ENCODE measurements around the gene IMPG2.
"Not testable (repeated sequence)": the region's sequence is repeated elsewhere in the genome, so short reads cannot be mapped to it uniquely, and the experiment has no call there.

The IMPG2 gene

DNA sequence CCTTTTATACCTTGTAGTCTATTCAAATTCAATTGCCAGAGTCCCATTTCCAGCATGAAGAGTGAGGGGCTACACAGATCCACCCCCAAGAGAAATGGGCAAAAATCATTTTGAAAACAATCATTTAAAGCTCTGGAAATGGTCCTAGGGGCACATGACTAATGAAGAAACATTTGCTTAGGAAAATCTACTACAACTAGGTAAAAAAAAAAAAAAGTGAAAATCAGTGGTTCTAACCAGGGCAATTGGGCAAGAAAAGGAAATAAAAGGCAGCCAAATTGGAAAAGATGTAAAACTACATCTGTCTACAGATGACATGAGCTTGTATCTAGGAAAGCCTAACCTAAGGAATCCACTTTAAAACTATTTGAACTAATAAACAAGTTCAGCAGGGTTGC lies 9.4 kb downstream of the IMPG2 start:
- H3K4me3 ChIP-seq (ENCODE audit: insufficient read depth, low read depth, low read length, poor library complexity, severe bottlenecking): no peak overlapping the region
- peaks cover 2% of the 10 kb centered on the region for H3K9me3 ChIP-seq (ENCODE audit: control insufficient read depth, low read length)
- H3K4me1 ChIP-seq (ENCODE audit: control insufficient read depth, insufficient read depth, low read length, poor library complexity, severe bottlenecking): no peaks in the 10 kb centered on the region
- no peak overlapping the region for H3K27ac ChIP-seq (ENCODE audit: insufficient read depth, low read length, poor library complexity, severe bottlenecking)
- no peaks in the 10 kb centered on the region for H3K36me3 ChIP-seq (ENCODE audit: control insufficient read depth, insufficient read depth, low read length)
- H3K27me3 ChIP-seq (replicated peaks; ENCODE audit: control insufficient read depth, insufficient read depth, low read length, poor library complexity, severe bottlenecking): no peaks in the 10 kb centered on the region
- DNase-seq: no peak

DNA sequence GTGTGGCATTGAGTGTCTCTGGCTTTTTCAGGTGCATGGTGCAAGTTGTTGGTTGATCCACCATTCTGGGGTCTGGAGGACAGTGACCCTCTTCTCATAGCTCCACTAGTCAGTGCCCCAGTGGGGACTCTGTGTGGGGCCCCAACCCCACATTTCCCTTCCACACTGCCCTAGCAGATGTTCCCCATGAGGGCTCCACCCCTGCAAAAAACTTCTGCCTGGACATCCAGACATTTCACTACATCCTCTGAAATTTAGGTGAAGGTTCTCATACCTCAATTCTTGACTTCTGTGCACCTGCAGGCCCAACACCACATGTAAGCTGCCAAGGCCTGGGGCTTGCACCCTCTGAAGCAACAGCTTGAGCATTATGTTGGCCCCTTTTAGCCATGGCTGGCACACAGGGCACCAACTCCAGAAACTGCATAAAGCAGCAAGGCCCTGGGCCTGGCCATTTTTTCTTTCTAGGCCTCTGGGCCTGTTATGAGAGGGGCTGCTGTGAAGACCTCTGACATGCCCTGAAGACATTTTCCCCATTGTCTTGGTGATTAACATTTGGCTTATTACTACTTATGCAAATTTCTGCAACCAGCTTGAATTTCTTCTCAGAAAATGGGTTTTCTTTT lies 12.1 kb downstream of the IMPG2 start:
- not testable (repeated sequence) for DNase-seq; H3K4me3 ChIP-seq (ENCODE audit: insufficient read depth, low read depth, low read length, poor library complexity, severe bottlenecking); H3K4me1 ChIP-seq (ENCODE audit: control insufficient read depth, insufficient read depth, low read length, poor library complexity, severe bottlenecking); H3K27me3 ChIP-seq (replicated peaks; ENCODE audit: control insufficient read depth, insufficient read depth, low read length, poor library complexity, severe bottlenecking); H3K27ac ChIP-seq (ENCODE audit: insufficient read depth, low read length, poor library complexity, severe bottlenecking); H3K9me3 ChIP-seq (ENCODE audit: control insufficient read depth, low read length); H3K36me3 ChIP-seq (ENCODE audit: control insufficient read depth, insufficient read depth, low read length)

DNA sequence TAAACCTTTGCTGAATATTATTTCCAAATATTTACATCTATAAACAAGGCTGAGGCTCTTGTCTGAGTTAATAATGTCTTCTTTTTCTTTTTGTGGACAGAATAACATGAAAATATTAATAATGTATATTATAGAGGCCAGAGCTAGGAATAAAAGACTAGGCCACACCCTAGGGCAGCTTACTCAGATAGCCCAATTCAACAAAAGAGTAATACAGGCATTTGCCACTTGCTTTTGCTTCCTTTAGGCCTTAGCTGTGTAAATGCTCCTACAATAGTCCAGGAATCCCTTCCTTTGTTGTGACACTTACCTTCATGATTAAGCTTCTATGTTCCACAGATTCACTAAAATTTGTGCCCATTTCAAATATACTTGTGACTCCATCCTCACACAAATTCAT lies 16.5 kb downstream of the IMPG2 start:
- H3K27me3 ChIP-seq (replicated peaks; ENCODE audit: control insufficient read depth, insufficient read depth, low read length, poor library complexity, severe bottlenecking): no peaks in the 10 kb centered on the region
- no peak overlapping the region for H3K4me3 ChIP-seq (ENCODE audit: insufficient read depth, low read depth, low read length, poor library complexity, severe bottlenecking)
- DNase-seq: no peak
- H3K4me1 ChIP-seq (ENCODE audit: control insufficient read depth, insufficient read depth, low read length, poor library complexity, severe bottlenecking): no peaks in the 10 kb centered on the region
- no peaks in the 10 kb centered on the region for H3K36me3 ChIP-seq (ENCODE audit: control insufficient read depth, insufficient read depth, low read length)
- peaks cover 2% of the 10 kb centered on the region for H3K9me3 ChIP-seq (ENCODE audit: control insufficient read depth, low read length)
- H3K27ac ChIP-seq (ENCODE audit: insufficient read depth, low read length, poor library complexity, severe bottlenecking): no peak overlapping the region

DNA sequence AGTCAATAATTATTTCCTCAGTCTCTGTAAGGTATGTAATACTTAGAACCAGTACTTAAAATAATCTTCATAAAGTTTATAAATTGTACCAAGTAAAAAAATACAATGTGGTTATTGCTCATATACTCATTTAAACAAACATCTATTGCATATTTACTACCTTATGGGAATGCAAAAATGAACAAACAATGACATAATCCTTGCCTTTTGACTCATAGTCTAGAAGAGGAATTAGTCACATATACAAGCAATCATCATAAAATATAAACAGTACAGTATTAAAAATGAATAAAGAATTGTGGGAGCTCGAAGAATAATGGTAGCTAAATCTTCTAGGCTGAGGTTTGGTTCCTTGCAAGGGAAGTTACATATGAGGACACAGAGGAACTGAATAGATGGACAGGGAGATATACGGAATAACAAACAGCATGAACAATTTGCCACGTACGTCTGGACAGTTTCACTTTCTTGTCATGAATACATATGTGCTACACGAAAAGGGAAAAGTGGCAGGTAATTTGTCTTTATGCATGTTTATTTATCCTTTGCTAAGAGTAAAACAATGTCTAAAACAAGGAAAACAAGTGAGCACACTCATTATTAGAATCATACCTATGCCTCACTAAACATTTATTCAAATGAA lies 17.2 kb downstream of the IMPG2 start:
- Histone ChIP-seq H3K27me3 (replicated peaks; ENCODE audit: control insufficient read depth, insufficient read depth, low read length, poor library complexity, severe bottlenecking) (no peaks in the 10 kb centered on the region), H3K4me3 (ENCODE audit: insufficient read depth, low read depth, low read length, poor library complexity, severe bottlenecking) (no peak overlapping the region), H3K27ac (ENCODE audit: insufficient read depth, low read length, poor library complexity, severe bottlenecking) (no peak overlapping the region), H3K4me1 (ENCODE audit: control insufficient read depth, insufficient read depth, low read length, poor library complexity, severe bottlenecking) (no peaks in the 10 kb centered on the region), H3K36me3 (ENCODE audit: control insufficient read depth, insufficient read depth, low read length) (no peaks in the 10 kb centered on the region), H3K9me3 (ENCODE audit: control insufficient read depth, low read length) (peaks cover under 1% of the 10 kb centered on the region)
- no peak for DNase-seq

DNA sequence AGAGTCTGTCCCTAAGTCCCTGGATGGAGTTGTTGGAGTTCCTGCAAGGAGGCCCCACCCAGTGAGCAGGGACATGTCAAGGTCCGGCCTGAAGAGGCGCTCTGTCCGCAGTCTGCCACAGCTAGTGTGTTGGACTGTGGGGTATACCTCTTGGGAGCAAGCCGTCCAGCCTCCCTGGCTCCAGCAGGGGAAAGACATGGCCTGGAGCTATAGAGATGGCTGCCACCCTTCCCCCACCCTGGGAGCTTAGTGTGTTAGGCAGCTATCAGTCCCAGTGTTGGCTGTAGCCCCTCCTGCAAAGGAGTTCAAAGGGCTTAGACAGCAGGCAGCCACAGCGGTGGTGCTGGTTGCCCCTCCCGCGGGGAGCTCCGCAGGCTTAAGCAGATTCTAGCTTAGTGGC lies 20.3 kb downstream of the IMPG2 start:
- no peak for DNase-seq
- no peaks in the 10 kb centered on the region for H3K36me3 ChIP-seq (ENCODE audit: control insufficient read depth, insufficient read depth, low read length)
- H3K9me3 ChIP-seq (ENCODE audit: control insufficient read depth, low read length): peaks cover 2% of the 10 kb centered on the region
- H3K4me1 ChIP-seq (ENCODE audit: control insufficient read depth, insufficient read depth, low read length, poor library complexity, severe bottlenecking): no peaks in the 10 kb centered on the region
- no peaks in the 10 kb centered on the region for H3K27me3 ChIP-seq (replicated peaks; ENCODE audit: control insufficient read depth, insufficient read depth, low read length, poor library complexity, severe bottlenecking)
- no peak overlapping the region for H3K4me3 ChIP-seq (ENCODE audit: insufficient read depth, low read depth, low read length, poor library complexity, severe bottlenecking)
- H3K27ac ChIP-seq (ENCODE audit: insufficient read depth, low read length, poor library complexity, severe bottlenecking): no peak overlapping the region

DNA sequence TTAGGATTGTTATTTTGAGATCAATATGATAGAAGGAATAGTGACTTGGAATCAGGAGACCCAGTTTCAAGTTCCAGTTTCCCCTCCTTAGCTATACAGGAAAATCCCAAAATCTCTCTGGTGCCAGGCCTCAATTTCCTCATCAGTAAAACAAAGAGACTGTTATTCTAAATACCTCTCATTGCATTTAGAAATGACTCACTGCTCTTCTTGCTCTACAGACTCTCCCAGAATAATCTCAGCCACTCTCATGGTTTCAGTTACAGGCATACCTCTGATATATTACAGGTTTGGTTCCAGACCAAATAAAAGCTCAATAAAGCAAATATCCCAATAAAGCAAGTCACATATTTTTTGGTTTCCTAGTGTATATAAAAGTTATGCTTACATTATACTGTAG lies 28.3 kb downstream of the IMPG2 start:
- no peak overlapping the region for H3K4me3 ChIP-seq (ENCODE audit: insufficient read depth, low read depth, low read length, poor library complexity, severe bottlenecking)
- no peaks in the 10 kb centered on the region for H3K4me1 ChIP-seq (ENCODE audit: control insufficient read depth, insufficient read depth, low read length, poor library complexity, severe bottlenecking)
- DNase-seq: no peak
- no peak overlapping the region for H3K27ac ChIP-seq (ENCODE audit: insufficient read depth, low read length, poor library complexity, severe bottlenecking)
- H3K9me3 ChIP-seq (ENCODE audit: control insufficient read depth, low read length): no peaks in the 10 kb centered on the region
- H3K27me3 ChIP-seq (replicated peaks; ENCODE audit: control insufficient read depth, insufficient read depth, low read length, poor library complexity, severe bottlenecking): no peaks in the 10 kb centered on the region
- H3K36me3 ChIP-seq (ENCODE audit: control insufficient read depth, insufficient read depth, low read length): no peaks in the 10 kb centered on the region

DNA sequence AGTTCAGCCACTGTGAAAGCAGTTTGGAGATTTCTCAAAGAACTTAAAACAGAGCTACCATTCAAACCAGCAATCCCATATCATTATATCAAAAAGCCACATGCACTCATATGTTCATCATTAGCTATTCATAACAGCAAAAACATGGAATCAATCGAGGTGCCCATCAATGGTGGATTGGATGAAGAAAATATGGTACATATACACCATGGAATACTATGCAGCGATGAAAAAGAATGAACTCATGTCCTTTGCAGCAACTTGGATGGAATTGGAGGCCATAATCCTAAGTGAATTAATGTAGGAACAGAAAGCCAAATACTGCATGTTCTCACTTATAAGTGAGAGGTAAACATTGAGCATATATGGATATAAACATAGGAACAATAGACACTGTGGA lies 32.1 kb downstream of the IMPG2 start:
- no peaks in the 10 kb centered on the region for H3K27me3 ChIP-seq (replicated peaks; ENCODE audit: control insufficient read depth, insufficient read depth, low read length, poor library complexity, severe bottlenecking)
- no peak overlapping the region for H3K4me3 ChIP-seq (ENCODE audit: insufficient read depth, low read depth, low read length, poor library complexity, severe bottlenecking)
- no peaks in the 10 kb centered on the region for H3K36me3 ChIP-seq (ENCODE audit: control insufficient read depth, insufficient read depth, low read length)
- H3K9me3 ChIP-seq (ENCODE audit: control insufficient read depth, low read length): no peaks in the 10 kb centered on the region
- no peaks in the 10 kb centered on the region for H3K4me1 ChIP-seq (ENCODE audit: control insufficient read depth, insufficient read depth, low read length, poor library complexity, severe bottlenecking)
- no peak overlapping the region for H3K27ac ChIP-seq (ENCODE audit: insufficient read depth, low read length, poor library complexity, severe bottlenecking)
- DNase-seq: no peak

DNA sequence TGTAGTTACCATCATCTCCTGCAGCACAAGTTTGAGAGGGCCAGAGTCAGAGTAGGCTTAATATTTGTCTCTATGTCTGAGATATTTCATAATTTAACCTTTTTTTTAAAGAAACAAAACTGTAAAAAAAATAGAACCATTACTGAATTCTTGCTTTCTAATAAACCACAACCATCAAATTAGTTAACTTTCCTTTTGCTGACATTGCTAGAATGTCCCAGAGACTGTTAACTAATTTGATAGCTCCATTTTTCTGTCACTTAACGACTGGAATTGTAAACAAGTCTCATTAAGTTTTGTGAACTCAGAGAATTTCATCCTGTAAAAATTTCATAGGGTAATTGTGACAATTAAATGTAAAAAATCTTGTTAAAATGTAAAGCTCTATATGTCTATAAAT lies 35.6 kb downstream of the IMPG2 start:
- Histone ChIP-seq H3K36me3 (ENCODE audit: control insufficient read depth, insufficient read depth, low read length) (no peaks in the 10 kb centered on the region), H3K4me1 (ENCODE audit: control insufficient read depth, insufficient read depth, low read length, poor library complexity, severe bottlenecking) (no peaks in the 10 kb centered on the region), H3K9me3 (ENCODE audit: control insufficient read depth, low read length) (no peaks in the 10 kb centered on the region), H3K4me3 (ENCODE audit: insufficient read depth, low read depth, low read length, poor library complexity, severe bottlenecking) (no peak overlapping the region), H3K27me3 (replicated peaks; ENCODE audit: control insufficient read depth, insufficient read depth, low read length, poor library complexity, severe bottlenecking) (no peaks in the 10 kb centered on the region), H3K27ac (ENCODE audit: insufficient read depth, low read length, poor library complexity, severe bottlenecking) (no peak overlapping the region)
- no peak for DNase-seq

DNA sequence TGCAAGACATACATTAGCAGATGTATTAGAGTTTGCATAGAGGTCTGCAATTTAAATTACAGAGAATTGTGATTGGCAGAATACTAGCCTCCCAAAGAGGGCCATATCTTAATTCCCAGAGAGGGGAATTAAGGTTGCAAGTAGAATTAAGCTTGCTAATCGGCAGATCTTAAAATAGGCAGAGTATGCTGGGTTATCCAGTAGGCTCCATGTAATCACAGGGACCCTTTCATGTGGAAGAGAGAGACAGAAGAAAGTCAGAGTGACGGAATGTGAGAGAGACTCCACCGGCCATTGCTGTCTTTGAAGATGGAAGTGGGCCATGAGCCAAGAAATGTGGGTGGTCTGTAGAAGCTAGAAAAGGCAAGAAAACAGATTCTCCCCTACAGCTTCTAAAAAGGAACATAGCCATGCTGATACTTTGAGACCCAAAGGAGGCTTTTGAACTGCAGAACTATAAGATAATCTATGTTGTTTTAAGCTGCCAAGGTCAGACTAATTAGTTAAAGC lies 38.8 kb downstream of the IMPG2 start:
- Histone ChIP-seq H3K27ac (ENCODE audit: insufficient read depth, low read length, poor library complexity, severe bottlenecking) (no peak overlapping the region), H3K9me3 (ENCODE audit: control insufficient read depth, low read length) (no peaks in the 10 kb centered on the region), H3K4me1 (ENCODE audit: control insufficient read depth, insufficient read depth, low read length, poor library complexity, severe bottlenecking) (no peaks in the 10 kb centered on the region), H3K36me3 (ENCODE audit: control insufficient read depth, insufficient read depth, low read length) (no peaks in the 10 kb centered on the region), H3K27me3 (replicated peaks; ENCODE audit: control insufficient read depth, insufficient read depth, low read length, poor library complexity, severe bottlenecking) (no peaks in the 10 kb centered on the region), H3K4me3 (ENCODE audit: insufficient read depth, low read depth, low read length, poor library complexity, severe bottlenecking) (no peak overlapping the region)
- DNase-seq: no peak

DNA sequence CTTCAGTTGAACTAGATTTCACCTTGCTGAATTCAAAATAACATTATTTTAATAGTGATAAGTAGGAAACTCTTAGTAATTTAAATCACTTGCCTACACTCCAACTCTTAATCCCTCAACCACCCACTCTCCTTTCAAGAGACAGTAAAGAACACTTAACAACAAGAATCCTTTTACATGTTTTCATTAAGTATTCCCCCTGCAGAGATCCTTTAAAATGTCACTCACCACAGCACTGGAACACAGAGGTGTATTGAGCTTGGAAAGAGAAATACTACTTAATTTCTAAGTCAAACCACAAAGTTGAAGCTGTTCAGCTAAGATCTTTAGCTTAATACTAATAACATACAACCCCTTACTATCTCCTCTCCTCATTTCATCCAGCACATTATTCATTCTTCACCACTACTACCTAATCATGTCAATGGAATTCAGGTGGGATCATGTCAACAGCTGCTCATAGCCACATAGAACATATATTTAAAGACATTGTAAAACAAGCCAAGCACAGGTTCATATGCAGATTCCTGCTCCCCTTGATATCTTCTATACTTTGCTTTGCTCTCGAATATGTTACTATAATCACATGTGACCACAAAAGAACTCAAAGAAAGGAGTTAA lies 40.5 kb downstream of the IMPG2 start:
- no peak overlapping the region for H3K4me3 ChIP-seq (ENCODE audit: insufficient read depth, low read depth, low read length, poor library complexity, severe bottlenecking)
- no peaks in the 10 kb centered on the region for H3K4me1 ChIP-seq (ENCODE audit: control insufficient read depth, insufficient read depth, low read length, poor library complexity, severe bottlenecking)
- H3K36me3 ChIP-seq (ENCODE audit: control insufficient read depth, insufficient read depth, low read length): no peaks in the 10 kb centered on the region
- no peak for DNase-seq
- H3K27ac ChIP-seq (ENCODE audit: insufficient read depth, low read length, poor library complexity, severe bottlenecking): no peak overlapping the region
- no peaks in the 10 kb centered on the region for H3K9me3 ChIP-seq (ENCODE audit: control insufficient read depth, low read length)
- no peaks in the 10 kb centered on the region for H3K27me3 ChIP-seq (replicated peaks; ENCODE audit: control insufficient read depth, insufficient read depth, low read length, poor library complexity, severe bottlenecking)

All from effector memory CD4-positive, alpha-beta T cell (primary cell).